ENCODE results near the gene PTK6.
A peak's percentile ranks its signal among the peaks of the same experiment; 100 is the strongest.

PTK6 gene

GRCh38 chr20:63556873-63557478, 19.8 kb upstream of the PTK6 start:
- DNase-seq = no peak

- no peak for DNase-seq
These were observed 18.6 kb upstream of the PTK6 start for GRCh38 chr20:63555661-63556381.

- DNase-seq = no peak
These were observed 17.4 kb upstream of the PTK6 start for GRCh38 chr20:63554361-63555278.

GRCh38 chr20:63553933-63554290, 16.7 kb upstream of the PTK6 start, which contains the start of gene FNDC11:
Gene FNDC11 (plus strand): TSS chr20:63554159. CDS start chr20:63555664, 1,505 bp downstream.
- DNase-seq = peak; percentile 37

GRCh38 chr20:63553251-63553932, 16.2 kb upstream of the PTK6 start:
- DNase-seq = peak; percentile 89

- DNase-seq = peak; percentile 54
These were observed 15.5 kb upstream of the PTK6 start for GRCh38 chr20:63552481-63553249.

- DNase-seq = no peak
These were observed 13.9 kb upstream of the PTK6 start for GRCh38 chr20:63551068-63551467.

- no peak for DNase-seq
These were observed 12.6 kb upstream of the PTK6 start for GRCh38 chr20:63549679-63550282.

GRCh38 chr20:63549019-63549418, 11.8 kb upstream of the PTK6 start:
- DNase-seq = no peak

GRCh38 chr20:63548542-63548941, 11.4 kb upstream of the PTK6 start:
- DNase-seq = no peak

GRCh38 chr20:63547725-63548480, 10.7 kb upstream of the PTK6 start, which contains the start of gene SRMS:
Gene SRMS (minus strand): TSS chr20:63547749. CDS start chr20:63547463, 286 bp downstream.
- no peak for DNase-seq

- no peak for DNase-seq
These were observed 10.0 kb upstream of the PTK6 start for GRCh38 chr20:63546956-63547724.

GRCh38 chr20:63546256-63546955, 9.2 kb upstream of the PTK6 start:
- DNase-seq = no peak

GRCh38 chr20:63545814-63546213, 8.6 kb upstream of the PTK6 start:
- no peak for DNase-seq

- DNase-seq = no peak
These were observed 7.9 kb upstream of the PTK6 start for GRCh38 chr20:63544958-63545516.

GRCh38 chr20:63544241-63544957, 7.2 kb upstream of the PTK6 start:
- DNase-seq = no peak

GRCh38 chr20:63543733-63544132, 6.6 kb upstream of the PTK6 start:
- no peak for DNase-seq

- no peak for DNase-seq
These were observed 6.0 kb upstream of the PTK6 start for GRCh38 chr20:63543131-63543530.

Measured in GDM1 (cell line).